ENCODE results near the gene HTR3B.
"Not testable (repeated sequence)": the region's sequence is repeated elsewhere in the genome, so short reads cannot be mapped to it uniquely, and the experiment has no call there.

HTR3B gene

GRCh38 chr11:113884361-113884836 is 20.2 kb upstream of the HTR3B start:
- no peak for DNase-seq (ENCODE audit: low spot score)

DNA sequence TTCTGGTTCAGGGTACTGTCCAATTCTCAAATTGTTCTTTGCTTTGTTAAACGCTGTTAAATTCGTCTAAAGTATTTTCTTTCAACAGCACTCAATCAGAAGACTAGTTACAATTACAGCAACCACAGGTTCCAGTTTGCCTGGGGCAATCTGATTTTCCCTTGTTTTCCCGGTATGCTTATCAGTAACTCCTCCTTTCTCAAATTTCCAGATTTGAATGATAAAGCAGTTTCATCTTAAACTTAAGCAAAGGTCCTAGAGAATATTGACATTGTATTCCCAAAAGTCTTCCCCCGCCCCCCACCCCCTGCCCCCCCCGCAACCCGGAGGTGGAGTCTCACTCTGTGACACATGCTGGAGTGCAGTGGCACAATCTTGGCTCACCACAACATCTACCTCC is 18.7 kb upstream of the HTR3B start:
- DNase-seq (ENCODE audit: low spot score) = no peak

- no peak for DNase-seq (ENCODE audit: low spot score)
Observed at GRCh38 chr11:113888848-113889247, 15.7 kb upstream of the HTR3B start.

DNA sequence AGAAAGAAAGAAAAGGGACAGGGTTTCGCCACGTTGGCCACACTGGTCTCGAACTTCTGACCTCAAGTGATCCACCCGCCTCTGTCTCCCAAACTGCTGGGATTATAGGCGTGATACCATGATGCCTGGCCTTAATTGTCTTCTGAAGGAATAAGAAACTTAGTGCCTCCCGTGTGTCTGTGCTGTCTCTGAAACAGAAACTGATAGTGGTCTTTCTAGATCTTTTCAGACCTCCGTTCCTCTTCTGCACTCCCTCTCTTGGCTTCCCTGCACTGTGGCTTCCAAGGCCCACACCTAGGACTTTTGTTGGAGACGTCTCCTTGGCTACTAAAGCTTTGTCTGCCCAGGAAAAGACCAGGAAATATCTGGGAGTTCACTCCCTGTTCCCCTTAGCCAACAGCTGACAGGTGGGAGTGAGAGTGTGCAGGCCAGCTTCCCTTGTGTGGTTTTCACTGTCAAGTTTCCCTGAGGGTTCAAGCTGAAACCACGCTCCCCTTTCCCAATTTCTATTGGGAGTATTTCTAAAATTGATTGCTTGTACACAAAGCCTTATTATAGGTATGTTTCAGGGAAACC is 10.1 kb upstream of the HTR3B start:
- DNase-seq (ENCODE audit: low spot score) = no peak

- no peak for DNase-seq (ENCODE audit: low spot score)
Observed at GRCh38 chr11:113895367-113896155, 9.0 kb upstream of the HTR3B start.

DNA sequence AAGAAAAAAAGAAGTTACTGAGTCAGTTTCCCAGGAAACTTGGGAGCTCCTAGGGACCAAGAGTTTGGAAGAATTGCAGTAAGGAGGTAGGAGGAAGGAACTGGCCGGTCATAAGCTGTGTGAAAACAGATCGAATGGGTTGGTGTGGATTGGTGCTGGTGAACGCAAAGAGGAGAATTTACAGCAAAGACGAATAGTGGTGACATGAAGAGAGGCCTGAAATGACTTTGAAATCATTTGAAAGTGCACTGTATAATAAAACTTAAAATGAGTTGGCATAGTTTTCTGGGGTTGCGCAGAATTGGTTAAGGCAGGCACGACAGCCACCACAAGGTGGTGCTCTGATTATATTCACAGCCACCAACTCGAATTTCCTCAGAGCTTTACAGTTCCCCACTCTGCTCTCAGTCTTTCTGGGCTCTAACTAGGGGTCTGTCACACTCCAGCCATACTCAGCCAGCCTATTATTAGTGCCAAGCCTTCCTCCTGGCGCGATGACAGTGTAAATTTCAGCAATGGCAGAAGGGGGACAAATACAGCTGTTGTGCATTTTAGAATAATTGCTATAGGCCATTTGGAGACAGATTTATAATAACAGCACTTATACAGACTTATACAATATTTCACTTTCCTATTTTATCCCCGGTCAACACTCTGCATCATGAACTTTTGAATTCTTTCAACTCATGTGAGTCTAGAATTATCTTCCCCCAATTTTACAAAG is 8.3 kb upstream of the HTR3B start:
- peak; percentile 26 for DNase-seq (ENCODE audit: low spot score)

DNA sequence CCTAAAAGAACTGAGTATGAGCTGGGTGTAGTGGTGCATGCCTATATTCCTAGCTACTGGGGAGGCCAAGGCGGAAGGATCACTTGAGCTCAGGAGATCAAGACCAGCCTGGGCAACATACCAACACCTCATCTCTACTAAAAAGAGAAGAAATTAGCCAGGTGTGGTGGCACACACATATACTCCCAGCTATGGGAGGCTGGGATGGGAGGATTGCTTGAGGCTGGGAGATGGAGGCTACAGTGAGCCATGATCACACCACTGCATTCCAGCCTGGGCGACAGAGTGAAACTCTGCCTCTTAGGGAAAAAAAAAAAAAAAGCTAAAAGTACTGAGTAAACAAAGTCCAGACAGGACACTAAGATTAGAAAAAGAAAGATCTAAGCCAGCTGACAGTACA is 3.5 kb upstream of the HTR3B start:
- DNase-seq (ENCODE audit: low spot score) = no peak

DNA sequence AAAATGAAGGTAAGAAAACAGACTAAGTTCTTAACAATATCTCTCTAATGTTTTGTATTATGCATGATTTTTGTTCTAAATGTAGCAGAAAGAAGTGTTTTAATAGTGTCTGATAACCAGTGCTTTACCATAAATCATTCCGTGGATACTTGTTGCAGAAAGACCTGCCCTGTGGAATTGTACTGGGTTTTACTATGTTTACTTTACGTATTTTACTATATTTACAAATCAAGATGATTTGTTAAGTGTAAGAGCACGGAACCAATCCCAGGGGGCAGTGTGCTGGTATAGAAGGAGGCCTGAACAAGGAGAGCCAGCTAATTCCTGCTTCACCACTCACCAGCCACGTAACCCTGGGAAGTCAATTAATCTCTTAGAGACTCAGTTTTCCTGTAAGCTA is 1.4 kb downstream of the HTR3B start:
- no peak for DNase-seq (ENCODE audit: low spot score)

- DNase-seq (ENCODE audit: low spot score) = no peak
Observed at GRCh38 chr11:113906516-113906915, 1.9 kb downstream of the HTR3B start.

DNA sequence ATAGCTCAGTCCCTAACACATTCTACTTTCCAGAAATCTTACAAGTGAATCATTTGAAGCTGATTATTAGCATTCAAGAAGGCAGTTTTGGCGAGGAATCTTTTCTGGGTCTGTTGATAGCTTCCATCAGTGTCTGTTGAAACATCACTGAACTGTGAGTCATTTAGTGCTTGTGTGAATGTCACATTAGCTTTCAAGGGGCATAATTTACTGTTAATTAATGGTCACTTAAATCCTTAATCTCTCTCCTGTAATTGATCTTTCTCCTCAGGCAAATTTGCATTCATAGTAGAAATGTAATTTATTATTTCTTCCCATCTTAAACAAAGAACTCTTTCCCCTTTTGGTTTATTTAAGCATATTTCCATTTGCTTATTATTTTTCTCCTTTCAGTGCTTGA is 2.6 kb downstream of the HTR3B start:
- DNase-seq (ENCODE audit: low spot score) = no peak

DNA sequence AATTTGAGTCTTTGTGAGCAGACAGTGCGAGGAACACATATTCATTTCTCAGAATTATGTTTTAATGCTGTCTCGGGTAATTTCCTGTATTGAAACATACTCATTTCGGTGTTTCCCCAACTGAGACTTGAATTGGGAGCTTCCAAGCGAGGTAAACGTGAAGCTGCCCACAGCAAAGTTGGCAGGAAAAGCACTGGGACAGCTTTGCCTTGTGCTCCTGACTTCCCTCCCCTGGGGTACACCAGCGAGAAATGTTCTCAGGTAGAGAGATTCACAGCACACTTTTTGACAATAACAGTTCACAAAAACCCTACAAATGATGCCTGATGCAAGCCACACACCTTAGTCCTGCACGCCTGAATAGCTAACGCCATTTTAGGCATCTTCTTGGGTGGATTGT is 3.1 kb downstream of the HTR3B start:
- DNase-seq (ENCODE audit: low spot score) = no peak

GRCh38 chr11:113908098-113908497 is 3.5 kb downstream of the HTR3B start:
- no peak for DNase-seq (ENCODE audit: low spot score)

- not testable (repeated sequence) for DNase-seq (ENCODE audit: low spot score)
Observed at GRCh38 chr11:113911491-113911890, 6.9 kb downstream of the HTR3B start.

DNA sequence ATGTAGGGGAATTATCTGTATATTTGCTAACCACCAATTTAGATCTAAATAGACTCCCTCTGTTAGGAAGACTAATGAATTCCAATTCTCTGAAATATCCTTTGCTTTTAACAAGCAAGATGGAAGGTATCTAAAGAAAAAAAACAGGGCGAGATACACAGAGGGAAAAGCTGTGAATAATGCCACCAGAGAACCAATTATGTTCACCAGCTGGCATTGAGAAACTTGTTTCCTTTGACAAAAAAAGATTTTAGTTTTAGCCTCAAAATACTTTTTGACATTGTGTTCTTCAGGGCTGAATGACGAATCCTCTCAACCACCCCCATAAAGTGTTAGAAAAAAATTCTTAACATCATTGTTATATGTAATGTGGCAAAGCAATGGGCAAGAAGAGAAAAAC is 19.0 kb downstream of the HTR3B start:
- no peak for DNase-seq (ENCODE audit: low spot score)

- no peak for DNase-seq (ENCODE audit: low spot score)
Observed at GRCh38 chr11:113926273-113927197, 21.9 kb downstream of the HTR3B start.

- no peak for DNase-seq (ENCODE audit: low spot score)
Observed at GRCh38 chr11:113928311-113928710, 23.7 kb downstream of the HTR3B start.

DNA sequence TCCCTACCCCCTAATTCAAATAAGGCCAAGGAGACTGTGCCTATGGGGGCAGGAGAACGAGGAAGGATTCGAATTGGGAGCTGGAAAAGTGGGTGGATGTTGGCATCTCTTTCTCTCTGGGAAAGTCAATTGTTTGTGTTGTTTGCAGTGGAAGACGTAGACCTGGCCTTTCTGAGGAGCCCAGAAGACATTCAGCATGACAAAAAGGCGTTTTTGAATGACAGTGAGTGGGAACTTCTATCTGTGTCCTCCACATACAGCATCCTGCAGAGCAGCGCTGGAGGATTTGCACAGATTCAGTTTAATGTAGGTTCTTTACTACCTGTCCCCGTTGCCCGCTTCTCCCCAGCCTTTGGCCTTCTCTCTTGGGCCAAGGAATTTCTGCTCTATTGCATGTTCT is 28.2 kb downstream of the HTR3B start:
- DNase-seq (ENCODE audit: low spot score) = no peak

DNA sequence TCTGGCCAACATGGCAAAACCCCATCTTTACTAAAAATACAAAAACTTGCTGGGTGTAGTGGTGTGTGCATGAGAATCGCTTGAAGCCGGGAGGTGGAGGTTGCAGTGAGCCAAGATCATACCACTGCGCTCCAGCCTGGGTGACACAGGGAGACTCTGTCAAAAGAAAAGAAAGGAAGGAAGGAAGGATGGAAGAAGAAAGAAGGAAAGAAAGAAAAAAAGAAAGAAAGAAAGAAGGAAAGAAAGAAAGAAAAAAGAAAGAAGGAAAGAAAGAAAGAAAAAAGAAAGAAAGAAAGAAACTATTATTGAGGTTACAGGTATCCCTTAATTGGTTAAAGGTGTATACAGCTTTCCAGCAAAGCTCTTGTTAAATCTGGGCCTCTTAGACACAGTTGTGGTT is 29.6 kb downstream of the HTR3B start:
- not testable (repeated sequence) for DNase-seq (ENCODE audit: low spot score)

GRCh38 chr11:113934761-113935160 is 30.2 kb downstream of the HTR3B start:
- DNase-seq (ENCODE audit: low spot score) = no peak

- no peak for DNase-seq (ENCODE audit: low spot score)
Observed at GRCh38 chr11:113935858-113936257, 31.3 kb downstream of the HTR3B start.

DNA sequence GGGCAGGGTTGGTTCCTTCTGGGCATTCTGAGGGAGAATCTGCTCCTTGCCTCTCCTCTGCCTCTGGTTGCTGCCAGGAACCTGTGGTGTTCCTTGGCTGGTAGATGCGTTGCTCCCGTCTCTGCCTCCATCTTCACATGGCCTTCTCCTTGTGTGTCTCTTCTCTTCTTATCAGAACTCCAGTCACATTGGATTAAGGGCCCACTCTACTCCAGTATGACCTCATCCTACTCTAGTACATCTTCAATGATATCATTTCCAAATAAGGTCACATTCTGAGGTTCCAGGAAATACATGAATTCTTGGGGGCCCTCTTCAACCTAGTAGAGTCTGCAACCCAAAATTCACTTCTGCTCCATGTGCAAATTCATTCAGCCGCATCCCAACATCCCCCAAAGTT is 33.3 kb downstream of the HTR3B start:
- no peak for DNase-seq (ENCODE audit: low spot score)

DNA sequence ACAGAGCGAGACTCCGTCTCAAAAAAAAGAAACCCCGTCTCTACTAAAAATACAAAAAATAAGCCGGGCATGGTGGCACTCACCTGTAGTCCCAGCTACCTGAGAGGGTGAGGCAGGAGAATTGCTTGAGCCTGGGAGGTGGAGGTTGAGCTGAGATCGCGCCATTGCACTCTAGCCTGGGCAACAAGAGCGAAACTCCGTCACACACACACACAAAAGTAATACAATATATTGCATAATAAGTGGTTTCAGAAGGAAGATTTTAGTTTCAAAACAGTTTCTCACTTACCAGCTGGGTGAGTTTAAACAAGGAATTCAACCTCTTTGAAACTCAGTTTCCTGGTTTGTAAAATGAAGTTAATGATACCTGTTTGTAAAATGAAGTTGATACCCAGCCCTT is 37.7 kb downstream of the HTR3B start:
- no peak for DNase-seq (ENCODE audit: low spot score)
